Measurements from ENCODE around the gene TRAPPC14.
A peak's percentile ranks its signal among the peaks of the same experiment; 100 is the strongest.
"Not testable (repeated sequence)": the region's sequence is repeated elsewhere in the genome, so short reads cannot be mapped to it uniquely, and the experiment has no call there.

Gene TRAPPC14

GRCh38 chr7:100180084-100180483, 21.6 kb upstream of the TRAPPC14 start:
- Mint-ChIP-seq H3K27ac (peak overlapping the region; percentile 70), H3K4me1 (peaks cover 46% of the 10 kb centered on the region), H3K4me3 (peak overlapping the region; percentile 65)
- ATAC-seq; H3K9me3 Mint-ChIP-seq; DNase-seq; H3K27me3 Mint-ChIP-seq; H3K36me3 Mint-ChIP-seq (ENCODE audit: low read depth): not testable (repeated sequence)

GRCh38 chr7:100177045-100178001, 18.8 kb upstream of the TRAPPC14 start, which contains the start of the genes GPC2 and STAG3:
Gene GPC2 (minus strand): TSS chr7:100177381. CDS start chr7:100177199, 182 bp downstream.
Gene STAG3 (plus strand): TSS chr7:100177918. CDS start chr7:100180557, 2,639 bp downstream.
- Mint-ChIP-seq H3K27me3 (peaks cover 4% of the 10 kb centered on the region), H3K4me1 (peaks cover 40% of the 10 kb centered on the region), H3K27ac (no peak within 1 kb of the TSS), H3K9me3 (no peaks in the 10 kb centered on the region), H3K36me3 (ENCODE audit: low read depth) (no peaks in the 10 kb centered on the region), H3K4me3 (peak within 1 kb of the TSS; percentile 70)
- ATAC-seq (peak; percentile 85), DNase-seq (peak; percentile 99)

GRCh38 chr7:100176096-100177044, 17.8 kb upstream of the TRAPPC14 start:
- H3K4me1 Mint-ChIP-seq = peaks cover 34% of the 10 kb centered on the region
- ATAC-seq (no peak), DNase-seq (no peak)
- H3K4me3 Mint-ChIP-seq = peak overlapping the region; percentile 70
- H3K27me3 Mint-ChIP-seq = peaks cover 4% of the 10 kb centered on the region
- H3K36me3 Mint-ChIP-seq (ENCODE audit: low read depth) = no peaks in the 10 kb centered on the region
- no peak overlapping the region for H3K27ac Mint-ChIP-seq
- no peaks in the 10 kb centered on the region for H3K9me3 Mint-ChIP-seq

- ATAC-seq (no peak), DNase-seq (no peak)
- Mint-ChIP-seq H3K27ac (no peak overlapping the region), H3K4me3 (peak overlapping the region; percentile 29), H3K36me3 (ENCODE audit: low read depth) (no peaks in the 10 kb centered on the region), H3K27me3 (peaks cover 9% of the 10 kb centered on the region), H3K4me1 (peaks cover 31% of the 10 kb centered on the region), H3K9me3 (no peaks in the 10 kb centered on the region)
Observed at GRCh38 chr7:100175296-100175935, 16.9 kb upstream of the TRAPPC14 start.

GRCh38 chr7:100174582-100174981, 16.1 kb upstream of the TRAPPC14 start:
- no peaks in the 10 kb centered on the region for H3K9me3 Mint-ChIP-seq
- no peak overlapping the region for H3K4me3 Mint-ChIP-seq
- no peaks in the 10 kb centered on the region for H3K36me3 Mint-ChIP-seq (ENCODE audit: low read depth)
- no peak for DNase-seq
- H3K4me1 Mint-ChIP-seq = peaks cover 35% of the 10 kb centered on the region
- no peak for ATAC-seq
- H3K27me3 Mint-ChIP-seq = peaks cover 11% of the 10 kb centered on the region
- H3K27ac Mint-ChIP-seq = no peak overlapping the region

GRCh38 chr7:100173806-100174495, 15.4 kb upstream of the TRAPPC14 start:
- DNase-seq = no peak
- H3K27me3 Mint-ChIP-seq = peaks cover 11% of the 10 kb centered on the region
- no peak for ATAC-seq
- H3K27ac Mint-ChIP-seq = no peak overlapping the region
- H3K4me3 Mint-ChIP-seq = no peak overlapping the region
- H3K36me3 Mint-ChIP-seq (ENCODE audit: low read depth) = no peaks in the 10 kb centered on the region
- H3K9me3 Mint-ChIP-seq = no peaks in the 10 kb centered on the region
- peaks cover 41% of the 10 kb centered on the region for H3K4me1 Mint-ChIP-seq

GRCh38 chr7:100171840-100172239, 13.3 kb upstream of the TRAPPC14 start:
- H3K9me3 Mint-ChIP-seq = no peaks in the 10 kb centered on the region
- H3K27ac Mint-ChIP-seq = no peak overlapping the region
- H3K36me3 Mint-ChIP-seq (ENCODE audit: low read depth) = no peaks in the 10 kb centered on the region
- ATAC-seq (no peak), DNase-seq (no peak)
- H3K27me3 Mint-ChIP-seq = peaks cover 22% of the 10 kb centered on the region
- peak overlapping the region; percentile 30 for H3K4me3 Mint-ChIP-seq
- H3K4me1 Mint-ChIP-seq = peaks cover 57% of the 10 kb centered on the region

- Mint-ChIP-seq H3K27me3 (peaks cover 26% of the 10 kb centered on the region), H3K9me3 (no peaks in the 10 kb centered on the region), H3K4me3 (peak overlapping the region; percentile 62), H3K4me1 (peaks cover 59% of the 10 kb centered on the region), H3K27ac (peak overlapping the region; percentile 22), H3K36me3 (ENCODE audit: low read depth) (no peaks in the 10 kb centered on the region)
- DNase-seq = no peak
- ATAC-seq = peak; percentile 39
Observed at GRCh38 chr7:100171087-100171681, 12.7 kb upstream of the TRAPPC14 start.

GRCh38 chr7:100170101-100170897, 11.8 kb upstream of the TRAPPC14 start:
- no peak for ATAC-seq
- Mint-ChIP-seq H3K27me3 (peaks cover 23% of the 10 kb centered on the region), H3K4me1 (peaks cover 59% of the 10 kb centered on the region), H3K36me3 (ENCODE audit: low read depth) (no peaks in the 10 kb centered on the region), H3K9me3 (no peaks in the 10 kb centered on the region), H3K4me3 (peak overlapping the region; percentile 62), H3K27ac (no peak overlapping the region)
- no peak for DNase-seq

- H3K36me3 Mint-ChIP-seq (ENCODE audit: low read depth) = no peaks in the 10 kb centered on the region
- no peaks in the 10 kb centered on the region for H3K9me3 Mint-ChIP-seq
- H3K27me3 Mint-ChIP-seq = peaks cover 23% of the 10 kb centered on the region
- DNase-seq (no peak), ATAC-seq (no peak)
- H3K4me1 Mint-ChIP-seq = peaks cover 56% of the 10 kb centered on the region
- H3K27ac Mint-ChIP-seq = peak overlapping the region; percentile 37
- H3K4me3 Mint-ChIP-seq = peak overlapping the region; percentile 77
Observed at GRCh38 chr7:100169147-100169850, 10.8 kb upstream of the TRAPPC14 start.

- Mint-ChIP-seq H3K27ac (peak overlapping the region; percentile 37), H3K36me3 (ENCODE audit: low read depth) (no peaks in the 10 kb centered on the region), H3K27me3 (peaks cover 23% of the 10 kb centered on the region), H3K4me1 (peaks cover 69% of the 10 kb centered on the region), H3K4me3 (peak overlapping the region; percentile 77), H3K9me3 (no peaks in the 10 kb centered on the region)
- ATAC-seq = no peak
- no peak for DNase-seq
Observed at GRCh38 chr7:100167912-100168323, 9.4 kb upstream of the TRAPPC14 start.
